Prostate gland (tissue), 2 donors: ENCODE data around the gene KCNQ1. TPM values are rescaled to one million over a fixed set of nuclear protein-coding genes. Genes with fewer than 3 reads are reported as not detected.

Experiments
- DNase-seq: peaks from one replicate; pipeline ENCODE4 v3.0.0-alpha.2; 2019; ENCODE audit warnings: low spot score
- H3K27ac ChIP-seq, 2 donors: fragments of 200-600 bp; sonication (generic); 2 replicates each; pipeline ENCODE4 v1.5.1; 2017 to 2019
- H3K27me3 ChIP-seq: fragments of 200-600 bp; sonication (generic); replicated peaks from 2 replicates; pipeline ENCODE4 v1.5.1; 2019; ENCODE audit not compliant: insufficient read depth
- H3K36me3 ChIP-seq, 2 donors: fragments of 200-600 bp; sonication (generic); 1 replicate in 1 of 2; 2 replicates in 1 of 2; pipeline versions ENCODE4 v1.5.1 to v1.8.1; 2017 to 2019
- H3K4me1 ChIP-seq: fragments of 200-600 bp; sonication (generic); replicated peaks from 2 replicates; pipeline ENCODE4 v1.5.1; 2019
- H3K4me3 ChIP-seq, 2 donors: fragments of 200-600 bp; sonication (generic); 2 replicates each; pipeline ENCODE4 v1.5.1; 2017 to 2019
- H3K9me3 ChIP-seq: fragments of 200-600 bp; sonication (generic); 2 replicates; pipeline ENCODE4 v1.5.1; 2017
- CTCF ChIP-seq, 4 experiments: fragments of 200-600 bp in 2 of 4; fragments of 450-650 bp in 2 of 4; sonication (generic) in 2 of 4; IDR thresholded peaks; 1 replicate in 3 of 4; 2 replicates in 1 of 4; pipeline ENCODE4 v1.5.1; 2016 to 2019; ENCODE audit warnings: antibody characterized with exemption in 4 of 4, mild to moderate bottlenecking in 2 of 4, moderate library complexity in 2 of 4
- POLR2A ChIP-seq: fragments of 450-650 bp; IDR thresholded peaks from one replicate; pipeline ENCODE4 v1.6.1; 2016; ENCODE audit warnings: antibody characterized with exemption, mild to moderate bottlenecking
- POLR2AphosphoS5 ChIP-seq: sonication (generic); formaldehyde crosslinking; IDR thresholded peaks from one replicate; pipeline ENCODE4 v1.6.1; 2017; ENCODE audit warnings: antibody characterized with exemption
- WGBS: methylation state at CpG from one replicate; pipeline ENCODE4 v1.1.5; 2018; 5-methylcytosine and 5-hydroxymethylcytosine counted together
- intact Hi-C: fragments of 100-400 bp; cut with DNase I; formaldehyde crosslinking; loops from one replicate; pipeline ENCODE4 v1.14.2; 2022
- total RNA-seq, 2 donors: library from RNA; depleted of rRNA; stranded (reverse); fragments of >200 nt; gene quantifications; one replicate each; pipeline ENCODE4 v1.1.0, GENCODE V29; 2016

KCNQ1 gene
- total RNA-seq, 2 donors from 2014 or later, result 10.0 to 33.8 TPM

DNA sequence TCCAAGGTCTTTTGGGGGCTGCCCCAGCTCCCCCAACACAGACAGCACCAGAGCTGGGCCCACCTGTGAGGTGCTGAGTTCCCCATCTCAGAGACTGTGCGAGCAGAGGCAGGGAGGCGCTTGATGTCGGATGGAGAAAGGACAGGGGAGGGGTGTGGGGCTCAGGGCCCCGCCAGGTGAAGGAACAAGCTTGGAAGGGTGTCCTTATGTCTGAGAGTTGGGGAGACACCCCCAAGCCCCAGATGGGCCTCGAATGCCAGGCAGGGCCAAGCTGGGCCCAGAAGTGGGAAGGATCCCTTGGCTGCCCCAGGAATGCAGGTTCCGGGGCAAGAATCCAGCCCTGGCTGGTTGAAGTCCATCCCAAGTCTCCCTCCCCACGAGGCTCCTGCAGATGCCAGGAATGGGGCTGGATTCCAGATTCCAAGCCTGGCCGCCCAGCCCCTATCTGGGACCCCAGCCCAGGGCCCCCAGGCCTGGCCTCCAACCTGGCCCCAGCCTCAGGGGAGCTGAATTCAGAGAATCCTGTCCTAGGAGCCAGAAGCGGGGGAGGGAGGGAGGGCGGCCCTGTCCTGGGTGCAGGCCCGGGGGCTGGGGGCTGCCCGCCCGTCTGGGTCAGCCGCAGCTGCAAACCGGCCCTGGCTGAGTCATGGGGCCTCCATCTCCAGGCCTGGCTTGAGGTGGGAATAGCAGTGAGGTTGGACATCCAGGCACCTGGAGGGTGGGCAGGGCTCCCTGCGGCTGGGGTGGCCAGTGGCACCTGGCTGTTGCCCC is 389.9 kb downstream of the KCNQ1 start:
- no peak overlapping the region for H3K27ac ChIP-seq
- no peak for DNase-seq
- H3K27me3 ChIP-seq, result no peaks in the 10 kb centered on the region
- 77% methylated on average over 15 of the region's 16 CpGs for WGBS
- intact Hi-C loops, result no loop called here
- no peak for TF ChIP-seq POLR2A
- H3K4me3 ChIP-seq, result no peak overlapping the region
- no peaks in the 10 kb centered on the region for H3K4me1 ChIP-seq
- H3K36me3 ChIP-seq, result no peaks in the 10 kb centered on the region
- H3K9me3 ChIP-seq, result no peaks in the 10 kb centered on the region

- Histone ChIP-seq H3K27ac (no peak overlapping the region), H3K9me3 (no peaks in the 10 kb centered on the region), H3K4me1 (no peaks in the 10 kb centered on the region), H3K4me3 (no peak overlapping the region), H3K36me3 (no peaks in the 10 kb centered on the region), H3K27me3 (no peaks in the 10 kb centered on the region)
- TF ChIP-seq POLR2AphosphoS5, result no peak
- intact Hi-C loops, result no loop called here
- DNase-seq, result no peak
- WGBS, result 74% methylated on average over 6 of the region's 6 CpGs
Measured at GRCh38 chr11:2835296-2835695, 390.5 kb downstream of the KCNQ1 start.

DNA sequence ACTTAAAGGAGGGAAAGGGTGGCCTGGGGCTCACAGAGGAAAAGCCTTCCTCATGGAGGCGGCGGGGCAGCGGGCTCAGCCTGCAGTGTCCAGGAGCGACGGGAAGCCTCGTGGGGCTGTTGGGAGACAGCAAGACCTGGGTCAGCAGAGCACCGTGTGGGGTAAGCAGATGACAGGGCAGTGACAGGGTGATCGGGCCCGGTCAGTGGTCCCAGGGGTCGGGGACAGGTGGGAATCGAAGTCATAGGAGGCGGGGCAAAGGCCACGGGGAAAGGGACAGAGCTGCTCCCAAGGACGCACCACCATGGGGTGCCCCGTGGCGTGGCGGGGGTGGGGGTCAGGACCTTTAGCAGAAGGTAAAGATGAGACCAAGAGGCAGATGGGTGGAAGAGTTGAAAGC is 390.9 kb downstream of the KCNQ1 start:
- intact Hi-C loops, result no loop called here
- TF ChIP-seq POLR2A, result no peak
- no peak for TF ChIP-seq CTCF (IDR thresholded peaks at IDR 0.05)
- TF ChIP-seq POLR2AphosphoS5, result no peak

DNA sequence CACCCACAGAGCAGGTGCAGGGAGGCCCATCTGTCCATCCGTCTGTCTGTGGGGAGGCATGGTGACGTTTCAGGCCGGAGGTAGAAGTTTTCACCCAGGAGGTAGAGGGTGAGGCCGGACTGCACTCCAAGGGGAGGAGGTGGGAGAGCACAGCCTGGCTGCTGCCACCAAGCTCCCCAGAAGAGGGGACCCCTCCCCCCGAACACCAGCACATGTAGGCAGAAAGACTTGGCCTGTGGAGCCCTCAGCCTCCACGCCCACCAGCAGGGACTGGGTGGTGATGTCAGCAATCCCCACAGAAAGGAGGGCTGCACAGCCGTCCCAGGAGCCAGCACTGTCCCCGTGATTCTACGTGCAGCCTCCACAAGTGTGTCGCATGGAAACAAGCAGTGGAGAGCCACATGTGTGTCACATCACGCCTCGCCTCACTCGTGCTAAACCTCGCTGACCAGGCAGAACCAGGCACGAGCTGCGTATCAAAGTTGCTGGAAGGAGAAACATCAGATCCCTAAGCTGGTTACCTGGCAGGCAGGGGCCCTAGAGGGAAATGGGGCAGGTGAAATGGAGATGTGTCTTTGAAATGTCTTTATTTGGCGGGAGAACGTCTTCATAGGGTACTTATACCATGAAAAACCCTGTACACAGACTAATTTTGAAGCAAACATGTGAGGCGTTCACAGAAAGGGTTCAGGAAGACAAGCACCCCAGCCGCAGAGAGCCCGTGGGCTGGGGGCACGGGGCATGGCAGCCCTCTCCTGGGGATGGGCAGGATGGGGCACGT is 391.7 kb downstream of the KCNQ1 start:
- Histone ChIP-seq H3K4me3 (no peak overlapping the region), H3K4me1 (no peaks in the 10 kb centered on the region), H3K27me3 (no peaks in the 10 kb centered on the region), H3K27ac (no peak overlapping the region), H3K36me3 (no peaks in the 10 kb centered on the region), H3K9me3 (no peaks in the 10 kb centered on the region)
- WGBS, result 74% methylated on average over 23 of the region's 23 CpGs
- DNase-seq, result no peak
- intact Hi-C loops, result no loop called here
- no peak for TF ChIP-seq CTCF (IDR thresholded peaks at IDR 0.05)
- no peak for TF ChIP-seq POLR2A
- no peak for TF ChIP-seq POLR2AphosphoS5

More for the DNA sequence above, 390.9 kb downstream of the KCNQ1 start:
- no peaks in the 10 kb centered on the region for H3K9me3 ChIP-seq
- 95% methylated on average over 17 of the region's 17 CpGs for WGBS
- DNase-seq, result no peak
- H3K27ac ChIP-seq, result no peak overlapping the region
- no peaks in the 10 kb centered on the region for H3K4me1 ChIP-seq
- no peaks in the 10 kb centered on the region for H3K36me3 ChIP-seq
- H3K4me3 ChIP-seq, result no peak overlapping the region
- no peaks in the 10 kb centered on the region for H3K27me3 ChIP-seq

DNA sequence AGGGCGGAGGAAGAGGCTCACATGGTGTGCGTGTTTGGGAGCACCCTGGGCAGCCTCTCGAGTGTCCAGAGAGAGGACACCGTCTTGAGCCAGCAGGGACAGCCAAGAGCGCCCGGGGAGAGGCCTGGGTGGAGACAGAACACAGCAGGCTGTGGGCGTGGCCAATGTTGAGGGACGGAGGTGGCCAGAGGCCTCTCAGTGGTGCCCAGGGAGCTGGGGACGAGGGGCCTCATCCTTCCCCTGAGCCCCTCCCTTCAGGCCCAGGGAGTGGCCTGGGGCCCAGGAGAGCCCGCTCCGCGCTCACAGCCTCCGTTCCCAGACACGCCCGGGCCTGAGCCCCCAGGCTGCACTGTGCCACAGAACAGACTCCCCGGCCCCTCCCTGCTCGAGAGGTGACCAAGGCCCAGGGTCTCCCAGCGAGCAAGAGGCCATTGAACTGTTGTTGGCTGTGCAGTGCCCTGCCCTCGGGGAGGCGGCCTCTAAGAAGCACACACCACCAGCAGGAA is 392.3 kb downstream of the KCNQ1 start:
- intact Hi-C loops, result no loop called here
- H3K36me3 ChIP-seq, result no peaks in the 10 kb centered on the region

More for the DNA sequence above, 392.3 kb downstream of the KCNQ1 start:
- peak; percentile 13 for TF ChIP-seq POLR2AphosphoS5
- no peak for TF ChIP-seq POLR2A
- peak in 2 of 4 experiments; percentile 29 to 32 for TF ChIP-seq CTCF (IDR thresholded peaks at IDR 0.05)
- Histone ChIP-seq H3K4me1 (no peaks in the 10 kb centered on the region), H3K27me3 (no peaks in the 10 kb centered on the region), H3K9me3 (no peaks in the 10 kb centered on the region), H3K27ac (no peak overlapping the region), H3K4me3 (no peak overlapping the region)
- 42% methylated on average over 16 of the region's 20 CpGs for WGBS
- peak; percentile 61 for DNase-seq
